Endometrial microvascular endothelial cells (primary cell): ENCODE data around the gene MRTFB. TPM values are rescaled to one million over a fixed set of nuclear protein-coding genes. Genes with fewer than 3 reads are reported as not detected.

ENCODE experiments used
- in situ Hi-C: cut with HindIII; loops from 2 replicates; pipeline ENCODE4 v1.10.0; 2017; ENCODE audit warnings: low sequenced_read_pairs, low pct_unique_long_range_greater_than_20kb; ENCODE audit errors: inconsistent ontology term
- total RNA-seq: library from RNA; depleted of rRNA; stranded (reverse); fragments of >200 nt; gene quantifications from one replicate; pipeline ENCODE4 v1.2.3, GENCODE V29; 2015; ENCODE audit errors: inconsistent ontology term

Gene MRTFB
- total RNA-seq, 1 donor from 2014 or later: 16.6 TPM

DNA sequence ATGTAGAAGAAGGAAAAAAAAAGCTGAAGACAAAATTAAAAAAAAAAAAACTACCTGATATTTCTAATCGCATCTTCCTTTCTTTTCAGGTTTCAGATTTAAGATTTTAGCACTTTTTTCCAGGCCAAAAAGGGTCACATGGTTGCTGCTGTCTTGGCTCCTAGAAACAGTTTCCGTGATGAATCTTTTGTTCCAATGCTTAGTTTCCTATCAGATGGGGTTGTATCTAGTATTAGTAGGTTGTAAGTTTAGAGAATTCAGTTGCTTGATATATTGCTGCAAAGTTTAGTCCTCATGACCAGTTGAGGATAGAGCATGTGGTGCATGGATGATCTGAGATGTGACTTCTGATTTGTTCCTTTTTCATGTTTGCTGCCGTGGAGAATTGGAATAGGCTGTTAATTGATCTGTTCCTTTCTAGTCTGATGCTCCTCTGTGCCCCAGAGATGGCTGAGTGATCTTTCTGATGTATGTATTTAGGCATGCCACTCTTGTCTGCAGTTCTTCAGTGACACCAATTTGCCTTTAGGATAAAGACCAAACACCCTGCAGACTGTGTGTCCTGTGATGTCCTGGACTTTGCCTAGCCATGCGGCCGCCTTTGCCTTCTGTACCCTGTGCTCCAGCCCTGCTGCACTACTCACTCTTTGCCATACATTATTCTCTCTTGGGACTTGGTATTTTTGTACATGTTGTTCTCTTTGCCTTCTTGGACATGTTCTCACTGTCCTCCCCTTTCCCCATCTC is 94.0 kb downstream of the MRTFB start:
- in situ Hi-C loops: no loop called here

- in situ Hi-C loops: no loop called here
These were observed 97.0 kb downstream of the MRTFB start for GRCh38 chr16:14168146-14168545.

DNA sequence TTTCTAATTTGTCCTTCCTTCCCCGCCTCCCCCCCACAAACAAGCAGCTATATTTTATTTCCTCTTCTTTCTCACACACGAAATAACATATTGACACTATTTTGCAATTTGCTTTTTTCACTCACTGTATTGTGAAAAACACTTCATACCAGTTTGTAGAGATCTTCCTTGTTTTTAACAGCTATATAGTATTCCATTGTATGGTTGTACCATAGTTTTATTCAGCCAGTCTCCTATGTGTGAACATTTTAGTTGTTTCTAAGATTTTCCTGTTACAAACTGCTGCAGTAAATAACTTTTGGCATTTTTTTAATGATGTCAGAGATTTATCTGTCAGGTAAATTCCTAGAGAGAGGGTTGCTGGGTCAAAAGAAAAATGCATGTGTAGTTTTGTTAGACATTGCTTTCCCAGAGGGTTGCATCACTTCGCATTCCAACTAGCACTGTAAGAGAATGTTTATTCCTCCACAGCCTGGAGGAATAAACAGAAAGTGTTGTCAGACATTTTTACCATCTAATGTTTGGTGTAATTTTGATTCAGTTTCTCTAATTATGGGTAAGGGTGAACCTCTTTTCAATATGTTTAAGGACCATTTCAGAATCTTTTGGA is 101.2 kb downstream of the MRTFB start:
- in situ Hi-C loops: no loop called here

GRCh38 chr16:14175086-14175485 is 104.0 kb downstream of the MRTFB start:
- in situ Hi-C loops: loop anchor here (25.0 kb wide), 1 partner anchor 163 kb away; no protein-coding TSS in a partner anchor

- in situ Hi-C loops: loop anchor here (25.0 kb wide), 1 partner anchor 165 kb away; no protein-coding TSS in a partner anchor
These were observed 106.6 kb downstream of the MRTFB start for GRCh38 chr16:14177704-14178103.

- in situ Hi-C loops: loop anchor here (25.0 kb wide), 1 partner anchor 167 kb away; no protein-coding TSS in a partner anchor
These were observed 108.0 kb downstream of the MRTFB start for GRCh38 chr16:14179116-14179515.

GRCh38 chr16:14180481-14180944 is 109.4 kb downstream of the MRTFB start:
- in situ Hi-C loops: loop anchor here (10.0 to 25.0 kb wide), 2 partner anchors 66 to 168 kb away; no protein-coding TSS in a partner anchor

GRCh38 chr16:14181371-14182050 is 110.4 kb downstream of the MRTFB start:
- in situ Hi-C loops: loop anchor here (10.0 to 25.0 kb wide), 2 partner anchors 67 to 169 kb away; no protein-coding TSS in a partner anchor

GRCh38 chr16:14182999-14183398 is 111.9 kb downstream of the MRTFB start:
- in situ Hi-C loops: loop anchor here (10.0 to 25.0 kb wide), 2 partner anchors 68 to 171 kb away; no protein-coding TSS in a partner anchor

DNA sequence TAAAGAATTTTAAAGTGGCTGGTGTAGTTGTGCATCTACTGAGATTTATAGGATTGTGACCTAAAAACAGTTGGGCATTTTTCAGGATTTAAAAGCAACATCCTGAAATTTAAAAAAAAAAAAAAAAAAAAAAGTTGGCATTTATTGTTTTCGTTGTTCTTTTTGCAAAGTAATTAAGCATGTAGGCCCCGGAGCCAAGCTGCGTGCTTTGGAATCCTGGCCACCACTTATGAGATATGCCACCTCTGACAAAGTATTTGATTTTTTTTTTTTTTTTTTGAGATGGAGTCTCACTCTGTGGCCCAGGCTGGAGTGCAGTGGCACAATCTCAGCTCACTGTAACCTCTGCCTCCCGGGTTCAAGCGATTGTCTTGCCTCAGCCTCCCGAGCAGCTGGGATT is 112.8 kb downstream of the MRTFB start:
- in situ Hi-C loops: loop anchor here (10.0 to 25.0 kb wide), 2 partner anchors 69 to 172 kb away; no protein-coding TSS in a partner anchor

GRCh38 chr16:14186007-14186794 is 115.1 kb downstream of the MRTFB start:
- in situ Hi-C loops: loop anchor here (10.0 to 25.0 kb wide), 2 partner anchors 71 to 174 kb away; no protein-coding TSS in a partner anchor

- in situ Hi-C loops: loop anchor here (10.0 to 25.0 kb wide), 2 partner anchors 72 to 175 kb away; no protein-coding TSS in a partner anchor
These were observed 115.7 kb downstream of the MRTFB start for GRCh38 chr16:14186795-14187221.

DNA sequence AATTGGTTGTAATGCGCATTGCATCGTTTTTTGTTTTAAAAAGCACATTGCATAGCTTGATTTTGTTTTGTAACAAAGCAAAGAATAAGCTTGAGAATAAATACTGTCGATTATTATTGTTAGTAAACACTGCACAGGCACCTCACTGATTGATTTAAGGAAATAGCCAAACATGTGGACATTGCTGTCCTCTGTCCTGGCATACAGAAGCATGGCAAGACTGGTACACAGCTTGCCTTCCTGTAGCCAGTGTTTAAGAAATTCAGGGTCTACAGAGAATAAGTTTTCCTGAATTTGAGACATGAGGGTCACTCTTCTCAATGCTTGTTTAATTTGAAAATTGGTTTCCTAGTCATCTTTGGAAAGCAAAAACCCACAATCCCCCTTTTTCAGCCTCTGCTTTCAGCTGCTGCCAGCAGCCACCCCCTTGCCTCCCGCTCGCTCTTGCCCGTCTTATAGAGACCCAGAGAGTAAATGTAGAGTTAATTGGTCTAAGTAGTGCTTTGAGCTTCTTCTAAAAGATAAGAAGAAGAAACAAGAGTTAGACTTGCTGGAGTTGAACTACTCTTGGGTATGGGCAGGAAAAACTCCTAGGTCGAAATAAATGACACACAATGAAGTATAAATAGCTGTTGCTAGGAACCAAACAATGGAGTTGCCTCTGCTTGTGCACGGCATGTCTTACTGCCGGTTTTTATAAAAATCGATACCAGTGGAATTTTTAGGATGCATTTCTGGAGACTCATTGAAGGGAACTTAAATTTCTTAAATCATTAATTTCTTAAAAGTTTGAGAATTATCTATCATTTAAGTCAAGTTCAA is 116.6 kb downstream of the MRTFB start:
- in situ Hi-C loops: loop anchor here (10.0 to 25.0 kb wide), 2 partner anchors 73 to 175 kb away; no protein-coding TSS in a partner anchor

GRCh38 chr16:14193316-14193871 is 122.3 kb downstream of the MRTFB start:
- in situ Hi-C loops: loop anchor here (25.0 kb wide), 1 partner anchor 181 kb away; no protein-coding TSS in a partner anchor

GRCh38 chr16:14194721-14195120 is 123.6 kb downstream of the MRTFB start:
- in situ Hi-C loops: loop anchor here (25.0 kb wide), 1 partner anchor 182 kb away; no protein-coding TSS in a partner anchor

DNA sequence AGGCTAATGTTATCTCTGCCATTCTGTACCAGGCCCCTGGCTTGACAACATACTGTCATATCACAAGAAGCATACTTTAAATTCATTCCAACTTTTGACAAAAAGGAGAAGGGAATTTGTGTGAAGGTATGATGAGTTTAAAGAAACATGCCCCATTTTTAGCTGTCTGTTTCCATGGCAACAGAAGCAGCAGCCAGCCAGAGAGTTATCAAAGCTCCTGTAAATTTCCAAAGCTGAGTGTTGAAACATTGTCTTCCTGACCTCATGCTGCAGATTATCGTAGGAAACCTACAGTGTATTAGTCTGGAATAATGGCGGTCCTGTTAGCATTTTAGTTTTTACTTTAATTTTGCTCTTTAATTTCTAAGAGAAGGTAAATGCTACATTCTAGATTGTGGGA is 124.9 kb downstream of the MRTFB start:
- in situ Hi-C loops: loop anchor here (25.0 kb wide), 1 partner anchor 184 kb away; no protein-coding TSS in a partner anchor

DNA sequence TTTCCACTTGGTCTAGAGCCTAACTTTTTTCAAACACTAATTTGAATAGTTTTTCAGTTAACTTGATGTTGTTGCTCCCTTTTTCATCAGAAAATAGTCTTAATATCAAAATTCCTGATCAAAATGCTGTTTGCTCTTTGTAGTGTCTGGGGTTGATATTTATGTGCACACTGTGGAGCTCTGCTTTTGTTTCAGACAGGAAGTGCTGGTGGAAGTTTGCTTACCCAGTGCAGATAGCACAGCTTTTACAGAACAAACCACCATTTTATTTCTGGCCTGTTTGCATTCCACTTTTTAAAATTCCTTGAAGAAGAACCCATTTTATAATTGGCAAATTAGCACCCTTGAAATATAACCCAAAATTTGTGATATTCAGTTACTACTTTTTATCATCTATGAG is 125.4 kb downstream of the MRTFB start:
- in situ Hi-C loops: loop anchor here (25.0 kb wide), 1 partner anchor 184 kb away; no protein-coding TSS in a partner anchor
